ENCODE data around the gene ATF1.
"Not testable (repeated sequence)": the region's sequence is repeated elsewhere in the genome, so short reads cannot be mapped to it uniquely, and the experiment has no call there.

The ATF1 gene

GRCh38 chr12:50803230-50803875 lies 39.5 kb downstream of the ATF1 start:
- no peak for DNase-seq (ENCODE audit: low read depth)

GRCh38 chr12:50806176-50806575 lies 42.3 kb downstream of the ATF1 start:
- no peak for DNase-seq (ENCODE audit: low read depth)

GRCh38 chr12:50809131-50809530 lies 45.2 kb downstream of the ATF1 start:
- DNase-seq (ENCODE audit: low read depth) = not testable (repeated sequence)

- not testable (repeated sequence) for DNase-seq (ENCODE audit: low read depth)
Measured at GRCh38 chr12:50814921-50815320, 51.0 kb downstream of the ATF1 start.

- DNase-seq (ENCODE audit: low read depth) = no peak
Measured at GRCh38 chr12:50820177-50820576, 56.3 kb downstream of the ATF1 start.

- DNase-seq (ENCODE audit: low read depth) = no peak
Measured at GRCh38 chr12:50822082-50822481, 58.2 kb downstream of the ATF1 start.

GRCh38 chr12:50823724-50824123 lies 59.8 kb downstream of the ATF1 start:
- DNase-seq (ENCODE audit: low read depth) = not testable (repeated sequence)

- no peak for DNase-seq (ENCODE audit: low read depth)
Measured at GRCh38 chr12:50824914-50825313, 61.0 kb downstream of the ATF1 start.

- DNase-seq (ENCODE audit: low read depth) = no peak
Measured at GRCh38 chr12:50825372-50825838, 61.5 kb downstream of the ATF1 start.

- DNase-seq (ENCODE audit: low read depth) = no peak
Measured at GRCh38 chr12:50828121-50828520, 64.2 kb downstream of the ATF1 start.

GRCh38 chr12:50828886-50829285 lies 65.0 kb downstream of the ATF1 start:
- DNase-seq (ENCODE audit: low read depth) = no peak

GRCh38 chr12:50833801-50834200 lies 69.9 kb downstream of the ATF1 start:
- not testable (repeated sequence) for DNase-seq (ENCODE audit: low read depth)

GRCh38 chr12:50839042-50839441 lies 75.1 kb downstream of the ATF1 start:
- DNase-seq (ENCODE audit: low read depth) = no peak

- DNase-seq (ENCODE audit: low read depth) = no peak
Measured at GRCh38 chr12:50840809-50841487, 77.0 kb downstream of the ATF1 start.

- DNase-seq (ENCODE audit: low read depth) = no peak
Measured at GRCh38 chr12:50841716-50842531, 78.0 kb downstream of the ATF1 start.

- DNase-seq (ENCODE audit: low read depth) = no peak
Measured at GRCh38 chr12:50842637-50843493, 79.0 kb downstream of the ATF1 start, which contains the start of gene TMPRSS12. TMPRSS12 (plus strand) TSS chr12:50842926; CDS start chr12:50842965, 39 bp downstream.

- no peak for DNase-seq (ENCODE audit: low read depth)
Measured at GRCh38 chr12:50845021-50845647, 81.2 kb downstream of the ATF1 start.

- DNase-seq (ENCODE audit: low read depth) = no peak
Measured at GRCh38 chr12:50848963-50849362, 85.1 kb downstream of the ATF1 start.

- DNase-seq (ENCODE audit: low read depth) = not testable (repeated sequence)
Measured at GRCh38 chr12:50855218-50855617, 91.3 kb downstream of the ATF1 start.

GRCh38 chr12:50855679-50856078 lies 91.8 kb downstream of the ATF1 start:
- DNase-seq (ENCODE audit: low read depth) = not testable (repeated sequence)

GRCh38 chr12:50859621-50860310 lies 95.9 kb downstream of the ATF1 start:
- no peak for DNase-seq (ENCODE audit: low read depth)
